Spleen (tissue), 7 donors: Measurements from ENCODE around the gene HOXB5.

Experiments used
- CTCF ChIP-seq, 11 experiments: fragments of 200-600 bp in 7 of 11; fragments of 450-650 bp in 4 of 11; sonication (generic) in 4 of 11; IDR thresholded peaks in 8 of 11; conservative IDR thresholded peaks in 3 of 11; 1 replicate in 7 of 11; 2 replicates in 4 of 11; pipeline versions ENCODE4 v1.4.0 to v1.8.0; 2016 to 2021; ENCODE audit warnings: antibody characterized with exemption in 11 of 11, inconsistent platforms in 4 of 11, mild to moderate bottlenecking in 1 of 11
- POLR2A ChIP-seq, 3 donors: fragments of 450-650 bp; IDR thresholded peaks; one replicate each; pipeline ENCODE4 v1.5.1; 2017; ENCODE audit warnings: antibody characterized with exemption in 3 of 3, mild to moderate bottlenecking in 1 of 3
- POLR2AphosphoS5 ChIP-seq, 3 donors: sonication (generic); formaldehyde crosslinking; IDR thresholded peaks; one replicate each; pipeline ENCODE4 v1.5.1; 2017; ENCODE audit warnings: antibody characterized with exemption in 3 of 3
- donor health status: DM: no; HTN: no; CAD: no; lungs with moderate emphysema.
- donor health status: DM: no; HTN: no; CAD: no.
- donor health status: DM: no; HTN: no; CAD: no.

- TF ChIP-seq CTCF (IDR thresholded peaks at IDR 0.05 in 8 of 11, conservative IDR thresholded peaks at IDR 0.05 in 3 of 11) (no peak), POLR2A (IDR thresholded peaks at IDR 0.05) (no peak), POLR2AphosphoS5 (IDR thresholded peaks at IDR 0.05) (no peak)
These were observed 1.0 kb downstream of the HOXB5 start for GRCh38 chr17:48592577-48592976.
